SK-N-SH (cell line): ENCODE measurements around the gene CTBP2. TPM values are rescaled to one million over a fixed set of nuclear protein-coding genes. Genes with fewer than 3 reads are reported as not detected.

Experiments used
- CTCF ChIA-PET: fragments of 300-600, 350-600 bp; formaldehyde crosslinking; extraction: SDS; loops from one replicate; lab custom pipeline; 2021; lab: Yijun Ruan, JAX
- POLR2A ChIA-PET: fragments of 350-600 bp; sonication (Branson Sonifier 250); formaldehyde crosslinking; extraction: SDS; loops from one replicate; lab custom pipeline; 2020; ENCODE audit warnings: antibody characterized with exemption, inconsistent platforms; lab: Yijun Ruan, JAX
- DNase-seq: peaks from one replicate; pipeline ENCODE4 v3.0.0; 2012
- H2AFZ ChIP-seq: fragments of 200-600 bp; sonication (generic); 2 replicates; pipeline ENCODE4 v1.8.1; 2016; ENCODE audit warnings: antibody characterized with exemption, mild to moderate bottlenecking, low read depth
- H3F3A ChIP-seq: fragments of 200-600 bp; sonication (generic); replicated peaks from 2 replicates; pipeline ENCODE3; 2016; ENCODE audit warnings: antibody characterized with exemption, mild to moderate bottlenecking; ENCODE audit not compliant: insufficient read depth
- H3K27ac ChIP-seq, 2 experiments: fragments of 200-500 bp in 1 of 2; fragments of 200-600 bp in 1 of 2; sonication (Bioruptor generic) in 1 of 2; sonication (generic), shearing (Covaris generic) in 1 of 2; 2 replicates each; pipeline versions ENCODE4 v1.5.1 to v1.6.1; 2014 to 2016; ENCODE audit warnings: low read depth in 2 of 2, inconsistent platforms in 1 of 2, low read length in 1 of 2, mild to moderate bottlenecking in 1 of 2, mixed read lengths in 1 of 2
- H3K27me3 ChIP-seq: fragments of 200-600 bp; sonication (generic), shearing (Covaris generic); 2 replicates; pipeline ENCODE4 v1.6.1; 2016; ENCODE audit warnings: mixed run types; ENCODE audit not compliant: insufficient read depth
- H3K36me3 ChIP-seq, 2 experiments: fragments of 200-500 bp in 1 of 2; fragments of 200-600 bp in 1 of 2; sonication (Bioruptor generic) in 1 of 2; sonication (generic) in 1 of 2; replicated peaks in 1 of 2; 2 replicates each; pipeline versions ENCODE3 to v1.5.1; 2014 to 2016; ENCODE audit warnings: low read length in 1 of 2, mild to moderate bottlenecking in 1 of 2; ENCODE audit not compliant: insufficient read depth in 2 of 2, control insufficient read depth in 1 of 2
- H3K4me1 ChIP-seq, 2 experiments: fragments of 200-500 bp in 1 of 2; fragments of 200-600 bp in 1 of 2; sonication (Bioruptor generic) in 1 of 2; sonication (generic), shearing (Covaris generic) in 1 of 2; 2 replicates each; pipeline versions ENCODE4 v1.5.1 to v1.6.1; 2014 to 2016; ENCODE audit warnings: low read depth in 1 of 2, low read length in 1 of 2, mixed run types in 1 of 2; ENCODE audit not compliant: insufficient read depth in 2 of 2, control insufficient read depth in 1 of 2
- H3K4me2 ChIP-seq: fragments of 200-600 bp; sonication (generic), shearing (Covaris generic); 2 replicates; pipeline ENCODE4 v1.6.1; 2017; ENCODE audit warnings: mixed run types
- H3K4me3 ChIP-seq, 2 experiments: fragments of 200-500 bp in 1 of 2; fragments of 200-600 bp in 1 of 2; sonication (Bioruptor generic) in 1 of 2; sonication (generic), shearing (Covaris generic) in 1 of 2; 2 replicates each; pipeline versions ENCODE4 v1.5.1 to v1.8.1; 2014 to 2016; ENCODE audit warnings: low read depth in 2 of 2, inconsistent platforms in 1 of 2, low read length in 1 of 2, mild to moderate bottlenecking in 1 of 2, mixed read lengths in 1 of 2, moderate library complexity in 1 of 2
- H3K79me2 ChIP-seq: fragments of 200-600 bp; sonication (generic); 2 replicates; pipeline ENCODE4 v1.8.1; 2017; ENCODE audit warnings: mild to moderate bottlenecking; ENCODE audit not compliant: insufficient read depth
- H3K9ac ChIP-seq: fragments of 200-600 bp; sonication (generic); 2 replicates; pipeline ENCODE4 v1.6.1; 2017; ENCODE audit warnings: mixed run types
- H3K9me2 ChIP-seq: fragments of 200-600 bp; sonication (generic); 2 replicates; pipeline ENCODE4 v1.6.1; 2017; ENCODE audit warnings: mixed run types
- H3K9me3 ChIP-seq: fragments of 200-600 bp; sonication (generic); 2 replicates; pipeline ENCODE4 v1.6.1; 2017; ENCODE audit warnings: mixed run types, mild to moderate bottlenecking, moderate library complexity
- H4K20me1 ChIP-seq: fragments of 200-600 bp; sonication (generic); 2 replicates; pipeline ENCODE4 v1.6.1; 2017; ENCODE audit warnings: mild to moderate bottlenecking, mixed run types; ENCODE audit not compliant: insufficient read depth
- EP300 ChIP-seq, 2 experiments: IDR thresholded peaks; 2 replicates each; pipeline versions ENCODE4 v1.4.0 to v1.6.1; 2012; ENCODE audit warnings: borderline replicate concordance in 1 of 2, low read depth in 1 of 2, low read length in 1 of 2
- FOSL2 ChIP-seq: IDR thresholded peaks from 2 replicates; pipeline ENCODE4 v1.4.0; 2012; ENCODE audit warnings: low read depth, mild to moderate bottlenecking, moderate library complexity, borderline replicate concordance
- FOXM1 ChIP-seq: IDR thresholded peaks from 2 replicates; pipeline ENCODE4 v1.4.0; 2012; ENCODE audit warnings: low read depth, mild to moderate bottlenecking
- GABPA ChIP-seq: IDR thresholded peaks from 2 replicates; pipeline ENCODE4 v1.4.0; 2012; ENCODE audit warnings: low read depth, mild to moderate bottlenecking
- MAX ChIP-seq: IDR thresholded peaks from 2 replicates; pipeline ENCODE4 v1.4.0; 2012; ENCODE audit warnings: low read depth
- MEF2A ChIP-seq: IDR thresholded peaks from 2 replicates; pipeline ENCODE4 v1.4.0; 2012; ENCODE audit warnings: low read depth, borderline replicate concordance
- MXI1 ChIP-seq: IDR thresholded peaks from 2 replicates; pipeline ENCODE4 v1.6.1; 2012; ENCODE audit warnings: mild to moderate bottlenecking, low read depth, low read length, improper control_type of control experiment
- NFIC ChIP-seq: IDR thresholded peaks from 2 replicates; pipeline ENCODE4 v1.4.0; 2012; ENCODE audit warnings: borderline replicate concordance
- PBX3 ChIP-seq: IDR thresholded peaks from 2 replicates; pipeline ENCODE4; 2012
- RCOR1 ChIP-seq: fragments of 150-350 bp; IDR thresholded peaks from 2 replicates; pipeline ENCODE4 v1.6.1; 2017; ENCODE audit warnings: antibody characterized with exemption, low read length
- REST ChIP-seq: IDR thresholded peaks from 2 replicates; pipeline ENCODE4 v1.6.1; 2012; ENCODE audit warnings: mild to moderate bottlenecking, low read depth, low read length, moderate library complexity
- RXRA ChIP-seq: IDR thresholded peaks from 2 replicates; pipeline ENCODE4 v1.4.0; 2012; ENCODE audit warnings: low read depth, mild to moderate bottlenecking, borderline replicate concordance
- TAF1 ChIP-seq: IDR thresholded peaks from 2 replicates; pipeline ENCODE4 v1.6.1; 2012; ENCODE audit warnings: low read depth, mild to moderate bottlenecking, low read length, moderate library complexity, borderline replicate concordance
- USF1 ChIP-seq: IDR thresholded peaks from 2 replicates; pipeline ENCODE4 v1.4.0; 2012; ENCODE audit warnings: low read depth, borderline replicate concordance
- USF2 ChIP-seq: fragments of 150-350 bp; IDR thresholded peaks from 2 replicates; pipeline ENCODE4 v1.6.1; 2017; ENCODE audit warnings: antibody characterized with exemption, low read length, low read depth, borderline replicate concordance
- WGBS: methylation state at CpG from one replicate; pipeline ENCODE4 v1.1.6; 2017; ENCODE audit warnings: low lambda C conversion rate; 5-methylcytosine and 5-hydroxymethylcytosine counted together
- polyA plus RNA-seq, 3 experiments: library from polyadenylated mRNA; depleted of rRNA; stranded (reverse); fragments of >200 nt; gene quantifications; 2 replicates each; pipeline ENCODE4 v1.2.3, GENCODE V29; 2012

Gene CTBP2
- polyA plus RNA-seq, 1 of the 3 experiments (the other 2 are of a cell fraction), result 69.7 TPM

GRCh38 chr10:125014086-125014830, 146.1 kb downstream of the CTBP2 start:
- Histone ChIP-seq H3K4me1 (peaks cover 4 to 84% of the 10 kb centered on the region in 2 experiments; a peak in 2 of 4 replicates), H3K36me3 (peaks cover 4 to 17% of the 10 kb centered on the region in 2 experiments), H2AFZ (no peak overlapping the region), H3F3A (no peaks in the 10 kb centered on the region), H3K9me2 (no peaks in the 10 kb centered on the region), H3K9me3 (no peaks in the 10 kb centered on the region), H3K4me2 (no peak overlapping the region), H3K27me3 (no peaks in the 10 kb centered on the region), H3K9ac (no peak overlapping the region), H3K79me2 (peaks cover 81% of the 10 kb centered on the region), H3K4me3 (no peak overlapping the region), H3K27ac (peak overlapping the region in 1 of 2 experiments; percentile 97; a peak in 2 of 4 replicates), H4K20me1 (peaks cover 95% of the 10 kb centered on the region)
- TF ChIP-seq PBX3 (no peak), MAX (no peak), NFIC (no peak), MXI1 (no peak), USF1 (no peak), MEF2A (no peak)
- no peak for DNase-seq
- ChIA-PET CTCF (interaction anchor here (0.9 to 2.5 kb wide), 5 partner anchors 14 to 47 kb away, joined by 3 to 14 read pairs (median 3); no protein-coding TSS in a partner anchor), POLR2A (interaction anchor here (0.6 to 2.0 kb wide), 3 partner anchors 7 to 22 kb away, joined by 3 to 6 read pairs (median 3); no protein-coding TSS in a partner anchor)
- 96% methylated on average over 16 of the region's 20 CpGs for WGBS

GRCh38 chr10:125013529-125013872, 146.9 kb downstream of the CTBP2 start:
- Histone ChIP-seq H3K4me1 (peaks cover 0 to 90% of the 10 kb centered on the region in 2 experiments; a peak in 1 of 4 replicates), H3K4me3 (no peak overlapping the region), H4K20me1 (peaks cover 93% of the 10 kb centered on the region), H3K4me2 (no peak overlapping the region), H3K27me3 (no peaks in the 10 kb centered on the region), H3K36me3 (peaks cover 0 to 17% of the 10 kb centered on the region in 2 experiments), H3K9me2 (no peaks in the 10 kb centered on the region), H3K79me2 (peaks cover 81% of the 10 kb centered on the region), H3F3A (no peaks in the 10 kb centered on the region), H3K9me3 (no peaks in the 10 kb centered on the region), H3K27ac (peak overlapping the region in 1 of 2 experiments; percentile 40; a peak in 1 of 4 replicates), H2AFZ (no peak overlapping the region), H3K9ac (no peak overlapping the region)
- no peak for DNase-seq
- ChIA-PET POLR2A (no interaction called here), CTCF (interaction anchor here (1.4 to 2.5 kb wide), 2 partner anchors 21 to 48 kb away, joined by 3 to 14 read pairs; no protein-coding TSS in a partner anchor)
- WGBS, result 100% methylated on average over 7 of the region's 7 CpGs
- no peak for TF ChIP-seq GABPA
- TF ChIP-seq REST, result no peak
- TF ChIP-seq FOSL2, result no peak
- no peak for TF ChIP-seq USF1
- no peak for TF ChIP-seq EP300 (IDR thresholded peaks at IDR 0.05; ENCODE audit: borderline replicate concordance in 1 of 2, low read depth in 1 of 2, low read length in 1 of 2)
- no peak for TF ChIP-seq TAF1
- TF ChIP-seq RCOR1, result no peak
- TF ChIP-seq MEF2A, result no peak
- TF ChIP-seq FOXM1, result no peak
- TF ChIP-seq RXRA, result no peak
- no peak for TF ChIP-seq PBX3
- no peak for TF ChIP-seq USF2
